ENCODE data around the gene WDR7.

The WDR7 gene

GRCh38 chr18:57048859-57049258 is 397.7 kb downstream of the WDR7 start:
- no peak for TF ChIP-seq ZBTB7A (IDR thresholded peaks at IDR 0.05; ENCODE audit: low read depth)
- no peak for TF ChIP-seq REST (IDR thresholded peaks at IDR 0.05; ENCODE audit: low read depth)
- TF ChIP-seq TAF1 (IDR thresholded peaks at IDR 0.05; ENCODE audit: low read depth), result no peak
- TF ChIP-seq TCF12 (IDR thresholded peaks at IDR 0.05; ENCODE audit: low read depth), result no peak
- no peak for TF ChIP-seq EGR1 (IDR thresholded peaks at IDR 0.05)
- TF ChIP-seq NFIC (IDR thresholded peaks at IDR 0.05), result no peak
- no peak for TF ChIP-seq CEBPB (IDR thresholded peaks at IDR 0.05)
- no peak for TF ChIP-seq USF1 (IDR thresholded peaks at IDR 0.05)
- TF ChIP-seq EP300 (IDR thresholded peaks at IDR 0.05; ENCODE audit: borderline replicate concordance), result no peak
- TF ChIP-seq FOXM1 (IDR thresholded peaks at IDR 0.05; ENCODE audit: borderline replicate concordance, low read depth), result no peak
- no peak for TF ChIP-seq TEAD4 (IDR thresholded peaks at IDR 0.05)
- no peak for TF ChIP-seq CREB1 (IDR thresholded peaks at IDR 0.05; ENCODE audit: low read depth)
- no peak for TF ChIP-seq MAX (IDR thresholded peaks at IDR 0.05)
- no peak for TF ChIP-seq YY1 (IDR thresholded peaks at IDR 0.05; ENCODE audit: low read depth)
- TF ChIP-seq RAD21 (IDR thresholded peaks at IDR 0.05; ENCODE audit: low read depth), result no peak

GRCh38 chr18:57050310-57050949 is 399.3 kb downstream of the WDR7 start:
- TF ChIP-seq USF1 (IDR thresholded peaks at IDR 0.05), result no peak
- no peak for TF ChIP-seq NFIC (IDR thresholded peaks at IDR 0.05)
- TF ChIP-seq MAX (IDR thresholded peaks at IDR 0.05), result no peak
- TF ChIP-seq RAD21 (IDR thresholded peaks at IDR 0.05; ENCODE audit: low read depth), result no peak
- no peak for TF ChIP-seq CREB1 (IDR thresholded peaks at IDR 0.05; ENCODE audit: low read depth)

GRCh38 chr18:57051021-57051656 is 400.0 kb downstream of the WDR7 start:
- TF ChIP-seq ZBTB7A (IDR thresholded peaks at IDR 0.05; ENCODE audit: low read depth), result no peak
- no peak for TF ChIP-seq RAD21 (IDR thresholded peaks at IDR 0.05; ENCODE audit: low read depth)
- TF ChIP-seq TCF12 (IDR thresholded peaks at IDR 0.05; ENCODE audit: low read depth), result no peak
- TF ChIP-seq REST (IDR thresholded peaks at IDR 0.05; ENCODE audit: low read depth), result no peak
- TF ChIP-seq MAX (IDR thresholded peaks at IDR 0.05), result no peak
- TF ChIP-seq CEBPB (IDR thresholded peaks at IDR 0.05), result no peak
- TF ChIP-seq YY1 (IDR thresholded peaks at IDR 0.05; ENCODE audit: low read depth), result no peak

- TF ChIP-seq YY1 (IDR thresholded peaks at IDR 0.05; ENCODE audit: low read depth) (no peak), TAF1 (IDR thresholded peaks at IDR 0.05; ENCODE audit: low read depth) (no peak), TCF12 (IDR thresholded peaks at IDR 0.05; ENCODE audit: low read depth) (no peak), EGR1 (IDR thresholded peaks at IDR 0.05) (no peak), EP300 (IDR thresholded peaks at IDR 0.05; ENCODE audit: borderline replicate concordance) (no peak), USF1 (IDR thresholded peaks at IDR 0.05) (no peak), FOXM1 (IDR thresholded peaks at IDR 0.05; ENCODE audit: borderline replicate concordance, low read depth) (no peak), ZBTB7A (IDR thresholded peaks at IDR 0.05; ENCODE audit: low read depth) (no peak), REST (IDR thresholded peaks at IDR 0.05; ENCODE audit: low read depth) (no peak), RAD21 (IDR thresholded peaks at IDR 0.05; ENCODE audit: low read depth) (no peak), CREB1 (IDR thresholded peaks at IDR 0.05; ENCODE audit: low read depth) (no peak), NFIC (IDR thresholded peaks at IDR 0.05) (no peak), MAX (IDR thresholded peaks at IDR 0.05) (no peak), TEAD4 (IDR thresholded peaks at IDR 0.05) (no peak), CEBPB (IDR thresholded peaks at IDR 0.05) (no peak)
Observed at GRCh38 chr18:57051657-57052044, 400.5 kb downstream of the WDR7 start.
